Gastroesophageal sphincter (tissue), 4 donors: Measurements from ENCODE around the gene CMYA5. TPM values are rescaled to one million over a fixed set of nuclear protein-coding genes. Genes with fewer than 3 reads are reported as not detected.

Source experiments
- ATAC-seq: fragments of 150-250 bp; one replicate; pipeline ENCODE4 v1.9.1; 2016; ENCODE audit warnings: mild to moderate bottlenecking, moderate library complexity
- H3K27ac ChIP-seq, 4 donors: fragments of 200-600 bp; sonication (generic) in 3 of 4; 1 replicate in 3 of 4; 2 replicates in 1 of 4; pipeline ENCODE4 v1.5.1; 2016 to 2019
- H3K27me3 ChIP-seq: fragments of 200-600 bp; sonication (generic); one replicate; pipeline ENCODE4 v1.5.1; 2019
- H3K36me3 ChIP-seq, 2 donors: fragments of 200-600 bp; sonication (generic); one replicate each; pipeline ENCODE4 v1.5.1; 2019; ENCODE audit warnings: control low read depth in 1 of 2
- H3K4me1 ChIP-seq, 3 donors: fragments of 200-600 bp; sonication (generic); 1 replicate in 2 of 3; 2 replicates in 1 of 3; pipeline ENCODE4 v1.5.1; 2016 to 2019; ENCODE audit warnings: control low read depth in 2 of 3
- H3K4me3 ChIP-seq, 2 donors: fragments of 200-600 bp; sonication (generic); one replicate each; pipeline ENCODE4 v1.5.1; 2019; ENCODE audit warnings: mild to moderate bottlenecking in 1 of 2, moderate library complexity in 1 of 2
- H3K9me3 ChIP-seq, 3 donors: fragments of 200-600 bp; sonication (generic); one replicate each; pipeline ENCODE4 v1.5.1; 2017 to 2019; ENCODE audit warnings: control low read depth in 2 of 3
- EP300 ChIP-seq: sonication (generic); formaldehyde crosslinking; IDR thresholded peaks from one replicate; pipeline ENCODE4 v1.6.1; 2017; ENCODE audit warnings: antibody characterized with exemption, mild to moderate bottlenecking
- POLR2A ChIP-seq, 2 donors: fragments of 450-650 bp; IDR thresholded peaks; one replicate each; pipeline ENCODE4 v1.6.1; 2017; ENCODE audit warnings: antibody characterized with exemption in 2 of 2, mild to moderate bottlenecking in 2 of 2, moderate library complexity in 1 of 2
- POLR2AphosphoS5 ChIP-seq: sonication (generic); formaldehyde crosslinking; IDR thresholded peaks from one replicate; pipeline ENCODE4 v1.6.1; 2017; ENCODE audit warnings: antibody characterized with exemption
- WGBS, 2 donors: methylation state at CpG; one replicate each; pipeline ENCODE4 v1.1.5; 2018; ENCODE audit warnings: low coverage in 1 of 2; 5-methylcytosine and 5-hydroxymethylcytosine counted together
- total RNA-seq, 4 donors: library from RNA; depleted of rRNA; stranded (reverse); fragments of >200 nt; gene quantifications; one replicate each; pipeline ENCODE4 v1.1.0, GENCODE V29; 2016
- TF ChIP-seq, protein P1 (sequence below), 4 experiments: fragments of 200-600 bp in 2 of 4; fragments of 450-650 bp in 2 of 4; sonication (generic) in 1 of 4; IDR thresholded peaks; one replicate each; pipeline ENCODE4 v1.5.1; 2017 to 2019; ENCODE audit warnings: antibody characterized with exemption in 4 of 4, mild to moderate bottlenecking in 2 of 4, moderate library complexity in 2 of 4

Gene CMYA5
- total RNA-seq, 4 donors from 2014 or later = 3.2 to 11.3 (median 7.9) TPM

DNA sequence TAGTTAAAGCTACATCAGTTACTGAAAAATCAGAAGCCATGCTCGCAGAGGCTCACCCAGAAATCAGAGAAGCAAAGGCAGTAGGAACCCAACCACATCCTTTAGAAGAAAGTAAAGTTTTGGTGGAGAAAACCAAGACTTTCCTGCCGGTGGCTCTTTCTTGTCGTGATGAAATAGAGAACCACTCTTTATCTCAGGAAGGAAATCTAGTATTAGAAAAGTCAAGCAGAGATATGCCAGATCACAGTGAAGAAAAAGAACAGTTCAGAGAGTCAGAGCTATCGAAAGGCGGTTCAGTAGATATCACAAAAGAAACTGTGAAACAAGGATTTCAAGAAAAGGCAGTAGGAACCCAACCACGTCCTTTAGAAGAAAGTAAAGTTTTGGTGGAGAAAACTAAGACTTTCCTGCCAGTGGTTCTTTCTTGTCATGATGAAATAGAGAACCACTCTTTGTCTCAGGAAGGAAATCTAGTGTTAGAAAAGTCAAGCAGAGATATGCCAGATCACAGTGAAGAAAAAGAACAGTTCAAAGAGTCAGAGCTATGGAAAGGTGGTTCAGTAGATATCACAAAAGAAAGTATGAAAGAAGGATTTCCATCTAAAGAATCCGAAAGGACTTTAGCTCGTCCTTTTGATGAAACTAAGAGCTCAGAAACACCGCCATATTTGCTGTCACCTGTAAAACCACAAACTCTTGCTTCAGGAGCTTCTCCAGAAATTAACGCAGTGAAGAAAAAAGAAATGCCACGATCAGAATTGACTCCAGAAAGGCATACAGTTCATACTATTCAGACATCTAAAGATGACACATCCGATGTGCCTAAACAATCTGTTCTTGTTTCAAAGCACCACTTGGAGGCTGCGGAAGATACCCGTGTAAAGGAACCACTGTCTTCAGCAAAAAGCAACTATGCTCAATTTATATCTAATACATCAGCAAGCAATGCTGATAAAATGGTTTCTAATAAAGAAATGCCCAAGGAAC, 47.2 kb downstream of the CMYA5 start:
- 75 to 92% methylated on average over 12 to 14 of the region's 14 CpGs for whole genome bisulfite sequencing, 2 donors
- no peaks in the 10 kb centered on the region for H3K4me1 ChIP-seq
- no peak for ATAC-seq

DNA sequence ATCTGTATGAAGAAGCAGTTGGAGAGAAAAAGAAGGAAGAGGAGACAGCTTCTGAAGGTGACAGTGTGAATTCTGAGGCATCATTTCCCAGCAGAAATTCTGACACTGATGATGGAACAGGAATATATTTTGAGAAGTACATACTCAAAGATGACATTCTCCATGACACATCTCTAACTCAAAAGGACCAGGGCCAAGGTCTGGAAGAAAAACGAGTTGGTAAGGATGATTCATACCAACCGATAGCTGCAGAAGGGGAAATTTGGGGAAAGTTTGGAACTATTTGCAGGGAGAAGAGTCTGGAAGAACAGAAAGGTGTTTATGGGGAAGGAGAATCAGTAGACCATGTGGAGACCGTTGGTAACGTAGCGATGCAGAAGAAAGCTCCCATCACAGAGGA, 48.7 kb downstream of the CMYA5 start:
- no peak for ATAC-seq
- H3K36me3 ChIP-seq = no peaks in the 10 kb centered on the region

More for the DNA sequence above, 47.2 kb downstream of the CMYA5 start:
- H3K4me3 ChIP-seq = no peak overlapping the region
- H3K36me3 ChIP-seq = no peaks in the 10 kb centered on the region
- H3K9me3 ChIP-seq = no peaks in the 10 kb centered on the region
- no peak for TF ChIP-seq EP300
- TF ChIP-seq, protein P1, sequence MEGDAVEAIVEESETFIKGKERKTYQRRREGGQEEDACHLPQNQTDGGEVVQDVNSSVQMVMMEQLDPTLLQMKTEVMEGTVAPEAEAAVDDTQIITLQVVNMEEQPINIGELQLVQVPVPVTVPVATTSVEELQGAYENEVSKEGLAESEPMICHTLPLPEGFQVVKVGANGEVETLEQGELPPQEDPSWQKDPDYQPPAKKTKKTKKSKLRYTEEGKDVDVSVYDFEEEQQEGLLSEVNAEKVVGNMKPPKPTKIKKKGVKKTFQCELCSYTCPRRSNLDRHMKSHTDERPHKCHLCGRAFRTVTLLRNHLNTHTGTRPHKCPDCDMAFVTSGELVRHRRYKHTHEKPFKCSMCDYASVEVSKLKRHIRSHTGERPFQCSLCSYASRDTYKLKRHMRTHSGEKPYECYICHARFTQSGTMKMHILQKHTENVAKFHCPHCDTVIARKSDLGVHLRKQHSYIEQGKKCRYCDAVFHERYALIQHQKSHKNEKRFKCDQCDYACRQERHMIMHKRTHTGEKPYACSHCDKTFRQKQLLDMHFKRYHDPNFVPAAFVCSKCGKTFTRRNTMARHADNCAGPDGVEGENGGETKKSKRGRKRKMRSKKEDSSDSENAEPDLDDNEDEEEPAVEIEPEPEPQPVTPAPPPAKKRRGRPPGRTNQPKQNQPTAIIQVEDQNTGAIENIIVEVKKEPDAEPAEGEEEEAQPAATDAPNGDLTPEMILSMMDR (IDR thresholded peaks at IDR 0.05) = no peak
- TF ChIP-seq POLR2A (IDR thresholded peaks at IDR 0.05) = no peak
- TF ChIP-seq POLR2AphosphoS5 = no peak
- no peak overlapping the region for H3K27ac ChIP-seq
- no peaks in the 10 kb centered on the region for H3K27me3 ChIP-seq

GRCh38 chr5:79742549-79743136, 53.0 kb downstream of the CMYA5 start:
- Histone ChIP-seq H3K27ac (no peak overlapping the region), H3K4me3 (no peak overlapping the region), H3K4me1 (no peaks in the 10 kb centered on the region), H3K36me3 (peaks cover 0 to 11% of the 10 kb centered on the region in 2 donors), H3K27me3 (no peaks in the 10 kb centered on the region), H3K9me3 (no peaks in the 10 kb centered on the region)
- 78 to 87% methylated on average over 1 to 3 of the region's 3 CpGs for WGBS, 2 donors
- ATAC-seq = no peak
- no peak for TF ChIP-seq POLR2AphosphoS5
- TF ChIP-seq EP300 = no peak
- TF ChIP-seq, protein P1 (IDR thresholded peaks at IDR 0.05) = no peak
- no peak for TF ChIP-seq POLR2A (IDR thresholded peaks at IDR 0.05)

More for the DNA sequence above, 48.7 kb downstream of the CMYA5 start:
- TF ChIP-seq EP300 = no peak
- TF ChIP-seq, protein P1 (IDR thresholded peaks at IDR 0.05) = no peak
- TF ChIP-seq POLR2A (IDR thresholded peaks at IDR 0.05) = no peak
- no peak for TF ChIP-seq POLR2AphosphoS5
- Histone ChIP-seq H3K27me3 (no peaks in the 10 kb centered on the region), H3K9me3 (no peaks in the 10 kb centered on the region), H3K4me3 (no peak overlapping the region), H3K27ac (no peak overlapping the region), H3K4me1 (no peaks in the 10 kb centered on the region)
- 81 to 93% methylated on average over 3 to 5 of the region's 5 CpGs for WGBS, 2 donors

GRCh38 chr5:79743846-79744605, 54.4 kb downstream of the CMYA5 start:
- WGBS, 2 donors = 57 to 81% methylated on average over 1 to 7 of the region's 7 CpGs
- peaks cover 0 to 11% of the 10 kb centered on the region in 2 donors for H3K36me3 ChIP-seq
- ATAC-seq = no peak

More at GRCh38 chr5:79743846-79744605, 54.4 kb downstream of the CMYA5 start:
- TF ChIP-seq POLR2AphosphoS5 = no peak
- TF ChIP-seq, protein P1 (IDR thresholded peaks at IDR 0.05) = no peak
- TF ChIP-seq EP300 = no peak
- H3K9me3 ChIP-seq = no peaks in the 10 kb centered on the region
- no peak overlapping the region for H3K27ac ChIP-seq
- H3K4me1 ChIP-seq = no peaks in the 10 kb centered on the region
- no peaks in the 10 kb centered on the region for H3K27me3 ChIP-seq
- no peak overlapping the region for H3K4me3 ChIP-seq
